Erythroblast (primary cell): ENCODE data around the gene POLN.

Experiments used
- DNase-seq, 2 experiments: peaks; one replicate each; lab custom pipeline; 2025; lab: John Stamatoyannopoulos, UW
- GATA1 ChIP-seq: IDR thresholded peaks from 2 replicates; pipeline ENCODE4 v1.6.1; 2011; ENCODE audit warnings: low read depth, mild to moderate bottlenecking, control low read depth, low read length, moderate library complexity
- POLR2A ChIP-seq: IDR thresholded peaks from 2 replicates; pipeline ENCODE4 v1.6.1; 2011; ENCODE audit warnings: mild to moderate bottlenecking, low read length

POLN gene

GRCh38 chr4:2142630-2143427 lies 99.1 kb downstream of the POLN start:
- no peak for DNase-seq
- TF ChIP-seq GATA1: no peak
- no peak for TF ChIP-seq POLR2A

GRCh38 chr4:2141762-2142451 lies 100.0 kb downstream of the POLN start:
- no peak for TF ChIP-seq GATA1
- DNase-seq: no peak

- no peak for TF ChIP-seq POLR2A
- TF ChIP-seq GATA1: no peak
- DNase-seq: no peak
Observed at GRCh38 chr4:2141022-2141761, 100.7 kb downstream of the POLN start.

- TF ChIP-seq POLR2A (no peak), GATA1 (no peak)
Observed at GRCh38 chr4:2138846-2139500, 102.9 kb downstream of the POLN start.

GRCh38 chr4:2136726-2137125 lies 105.2 kb downstream of the POLN start:
- no peak for TF ChIP-seq GATA1
- TF ChIP-seq POLR2A: no peak
- DNase-seq: no peak

More at GRCh38 chr4:2138846-2139500, 102.9 kb downstream of the POLN start:
- no peak for DNase-seq

GRCh38 chr4:2135083-2135482 lies 106.8 kb downstream of the POLN start:
- no peak for DNase-seq
- TF ChIP-seq GATA1 (no peak), POLR2A (no peak)

- no peak for TF ChIP-seq GATA1
- TF ChIP-seq POLR2A: no peak
- DNase-seq: peak in 1 of 2 experiments; percentile 7
Observed at GRCh38 chr4:2132438-2132837, 109.5 kb downstream of the POLN start.

- DNase-seq: no peak
- no peak for TF ChIP-seq GATA1
- no peak for TF ChIP-seq POLR2A
Observed at GRCh38 chr4:2127609-2128332, 114.2 kb downstream of the POLN start.

- TF ChIP-seq GATA1 (no peak), POLR2A (no peak)
- no peak for DNase-seq
Observed at GRCh38 chr4:2126309-2127043, 115.4 kb downstream of the POLN start.

- TF ChIP-seq POLR2A (no peak), GATA1 (no peak)
- no peak for DNase-seq
Observed at GRCh38 chr4:2125831-2126230, 116.1 kb downstream of the POLN start.

GRCh38 chr4:2125023-2125422 lies 116.9 kb downstream of the POLN start:
- no peak for TF ChIP-seq POLR2A
- no peak for TF ChIP-seq GATA1
- DNase-seq: no peak

- DNase-seq: no peak
- TF ChIP-seq GATA1: no peak
- TF ChIP-seq POLR2A: no peak
Observed at GRCh38 chr4:2116687-2117400, 125.1 kb downstream of the POLN start.
